ENCODE results near the gene CCT2. TPM values are rescaled to one million over a fixed set of nuclear protein-coding genes. Genes with fewer than 3 reads are reported as not detected.

CCT2 gene
- total RNA-seq, 1 donor from 2014 or later = 254 TPM

- Mint-ChIP-seq H3K4me3 (ENCODE audit: low read depth) (no peak overlapping the region), H3K9me3 (ENCODE audit: low read depth) (no peaks in the 10 kb centered on the region), H3K27ac (no peak overlapping the region), H3K4me1 (ENCODE audit: low read depth) (no peaks in the 10 kb centered on the region), H3K27me3 (peaks cover 3% of the 10 kb centered on the region), H3K36me3 (ENCODE audit: insufficient read depth) (no peaks in the 10 kb centered on the region)
- no peak for DNase-seq (ENCODE audit: low spot score, unreplicated experiment)
- no peak for TF ChIP-seq CTCF (IDR thresholded peaks at IDR 0.05; ENCODE audit: unreplicated experiment)
These were observed 59.8 kb downstream of the CCT2 start for GRCh38 chr12:69645031-69645430.

- Mint-ChIP-seq H3K27ac (no peak overlapping the region), H3K27me3 (peaks cover 7% of the 10 kb centered on the region), H3K36me3 (ENCODE audit: insufficient read depth) (no peaks in the 10 kb centered on the region), H3K4me1 (ENCODE audit: low read depth) (no peaks in the 10 kb centered on the region), H3K4me3 (ENCODE audit: low read depth) (no peak overlapping the region), H3K9me3 (ENCODE audit: low read depth) (no peaks in the 10 kb centered on the region)
- no peak for DNase-seq (ENCODE audit: low spot score, unreplicated experiment)
- no peak for TF ChIP-seq CTCF (IDR thresholded peaks at IDR 0.05; ENCODE audit: unreplicated experiment)
These were observed 61.9 kb downstream of the CCT2 start for GRCh38 chr12:69647178-69647577.

- DNase-seq (ENCODE audit: low spot score, unreplicated experiment) = no peak
- Mint-ChIP-seq H3K4me3 (ENCODE audit: low read depth) (no peak overlapping the region), H3K4me1 (ENCODE audit: low read depth) (no peaks in the 10 kb centered on the region), H3K27me3 (peaks cover 7% of the 10 kb centered on the region), H3K27ac (no peak overlapping the region), H3K36me3 (ENCODE audit: insufficient read depth) (no peaks in the 10 kb centered on the region), H3K9me3 (ENCODE audit: low read depth) (no peaks in the 10 kb centered on the region)
- no peak for TF ChIP-seq CTCF (IDR thresholded peaks at IDR 0.05; ENCODE audit: unreplicated experiment)
These were observed 63.2 kb downstream of the CCT2 start for GRCh38 chr12:69648476-69648875.

- Mint-ChIP-seq H3K9me3 (ENCODE audit: low read depth) (no peaks in the 10 kb centered on the region), H3K4me3 (ENCODE audit: low read depth) (no peak overlapping the region), H3K27ac (no peak overlapping the region), H3K4me1 (ENCODE audit: low read depth) (no peaks in the 10 kb centered on the region), H3K27me3 (peaks cover 7% of the 10 kb centered on the region), H3K36me3 (ENCODE audit: insufficient read depth) (no peaks in the 10 kb centered on the region)
- DNase-seq (ENCODE audit: low spot score, unreplicated experiment) = no peak
- no peak for TF ChIP-seq CTCF (IDR thresholded peaks at IDR 0.05; ENCODE audit: unreplicated experiment)
These were observed 64.3 kb downstream of the CCT2 start for GRCh38 chr12:69649529-69649928.

Small RNA genes within 50 kb of the gene (microRNA-seq; reads per million reads assigned to microRNA genes)
- gene MIR3913-1 (ENCODE audit: borderline number of aligned reads, unreplicated experiment) (not detected), gene MIR3913-2 (ENCODE audit: borderline number of aligned reads, unreplicated experiment) (not detected)

Other genes with a start within 250 kb of the CCT2 start
- gene LYZ, start 237.1 kb upstream of the CCT2 start, total RNA-seq = 8.8 and 11.1 TPM in 2 replicates
- gene YEATS4, start 225.7 kb upstream of the CCT2 start, total RNA-seq = 31.3 and 32.7 TPM in 2 replicates
- 42.3 and 42.6 TPM in 2 replicates for gene FRS2, start 115.1 kb upstream of the CCT2 start, total RNA-seq
- gene LRRC10, start 25.4 kb downstream of the CCT2 start, total RNA-seq = not detected in 2 replicates
- gene BEST3, start 113.8 kb downstream of the CCT2 start, total RNA-seq = not detected in 2 replicates
- 85.6 and 92.4 TPM in 2 replicates for gene RAB3IP, start 153.4 kb downstream of the CCT2 start, total RNA-seq
- gene MYRFL, start 239.8 kb downstream of the CCT2 start, total RNA-seq = 0.67 and 0.93 TPM in 2 replicates

Data from progenitor cell of endocrine pancreas (in vitro differentiated cells).